GM13977 (cell line): ENCODE data around the gene IL17REL.

Experiments used
- DNase-seq: peaks from one replicate; pipeline ENCODE4 v3.0.0; 2012; ENCODE audit warnings: low spot score
- CTCF ChIP-seq: IDR thresholded peaks from 2 replicates; pipeline ENCODE4 v1.5.1; 2012; ENCODE audit warnings: mild to moderate bottlenecking, control low read depth; ENCODE audit not compliant: insufficient read depth; ENCODE audit errors: extremely low read depth, missing control alignments
- in situ Hi-C: fragments of 300-500 bp; cut with MboI; formaldehyde crosslinking; loops from one replicate; pipeline ENCODE4 v1.12.0; 2022; ENCODE audit warnings: low sequenced_read_pairs, low pct_unique_long_range_greater_than_20kb, mixed read lengths, inconsistent platforms; ENCODE audit not compliant: unreplicated experiment

The IL17REL gene

GRCh38 chr22:50039669-50040443 is 27.3 kb upstream of the IL17REL start:
- in situ Hi-C loops, result loop anchor here (25.0 kb wide), 2 partner anchors 103 to 278 kb away; no protein-coding TSS in a partner anchor
- no peak for DNase-seq
- TF ChIP-seq CTCF, result no peak

- no peak for DNase-seq
- TF ChIP-seq CTCF, result no peak
- in situ Hi-C loops, result loop anchor here (25.0 kb wide), 2 partner anchors 99 to 274 kb away; no protein-coding TSS in a partner anchor
These were observed 23.6 kb upstream of the IL17REL start for GRCh38 chr22:50035976-50036724.

- no peak for TF ChIP-seq CTCF
- in situ Hi-C loops, result loop anchor here (25.0 kb wide), 2 partner anchors 98 to 273 kb away; no protein-coding TSS in a partner anchor
- no peak for DNase-seq
These were observed 22.7 kb upstream of the IL17REL start for GRCh38 chr22:50035131-50035881.

GRCh38 chr22:50034126-50035081 is 21.8 kb upstream of the IL17REL start:
- TF ChIP-seq CTCF, result no peak
- in situ Hi-C loops, result loop anchor here (25.0 kb wide), 2 partner anchors 97 to 272 kb away; no protein-coding TSS in a partner anchor
- no peak for DNase-seq

GRCh38 chr22:50032941-50033601 is 20.5 kb upstream of the IL17REL start:
- no peak for DNase-seq
- in situ Hi-C loops, result loop anchor here (25.0 kb wide), 2 partner anchors 96 to 271 kb away; no protein-coding TSS in a partner anchor

More at GRCh38 chr22:50032941-50033601, 20.5 kb upstream of the IL17REL start:
- no peak for TF ChIP-seq CTCF
